Measurements from ENCODE around the gene NECTIN4. TPM values are rescaled to one million over a fixed set of nuclear protein-coding genes. Genes with fewer than 3 reads are reported as not detected.

The NECTIN4 gene
- total RNA-seq, 1 donor from 2014 or later = 0.13 TPM

GRCh38 chr1:161021970-161022353, 67.4 kb downstream of the NECTIN4 start:
- H3K4me1 Mint-ChIP-seq (ENCODE audit: unreplicated experiment) = peaks cover 46% of the 10 kb centered on the region
- H3K9me3 Mint-ChIP-seq (ENCODE audit: unreplicated experiment) = no peaks in the 10 kb centered on the region
- no peak for TF ChIP-seq CTCF (IDR thresholded peaks at IDR 0.05; ENCODE audit: unreplicated experiment)
- peak overlapping the region; percentile 99 for H3K27ac Mint-ChIP-seq (ENCODE audit: unreplicated experiment)
- no peak for DNase-seq (ENCODE audit: low spot score)
- peaks cover 13% of the 10 kb centered on the region for H3K27me3 Mint-ChIP-seq (ENCODE audit: unreplicated experiment)
- H3K36me3 Mint-ChIP-seq (ENCODE audit: low read depth, unreplicated experiment) = peaks cover 21% of the 10 kb centered on the region
- H3K4me3 Mint-ChIP-seq (ENCODE audit: unreplicated experiment) = peak overlapping the region; percentile 99

- H3K27me3 Mint-ChIP-seq (ENCODE audit: unreplicated experiment) = peaks cover 13% of the 10 kb centered on the region
- no peak for TF ChIP-seq CTCF (IDR thresholded peaks at IDR 0.05; ENCODE audit: unreplicated experiment)
- H3K9me3 Mint-ChIP-seq (ENCODE audit: unreplicated experiment) = no peaks in the 10 kb centered on the region
- H3K36me3 Mint-ChIP-seq (ENCODE audit: low read depth, unreplicated experiment) = peaks cover 25% of the 10 kb centered on the region
- H3K27ac Mint-ChIP-seq (ENCODE audit: unreplicated experiment) = peak overlapping the region; percentile 99
- peak overlapping the region; percentile 99 for H3K4me3 Mint-ChIP-seq (ENCODE audit: unreplicated experiment)
- peak; percentile 81 for DNase-seq (ENCODE audit: low spot score)
- H3K4me1 Mint-ChIP-seq (ENCODE audit: unreplicated experiment) = peaks cover 52% of the 10 kb centered on the region
These were observed 68.0 kb downstream of the NECTIN4 start for GRCh38 chr1:161021165-161021969.

Other genes starting within 250 kb of the NECTIN4 start
- gene CD244, start 226.7 kb downstream of the NECTIN4 start, total RNA-seq (ENCODE audit: unreplicated experiment) = 0.31 TPM
- not detected for gene ITLN1, start 204.4 kb downstream of the NECTIN4 start, total RNA-seq (ENCODE audit: unreplicated experiment)
- gene ITLN2, start 134.7 kb downstream of the NECTIN4 start, total RNA-seq (ENCODE audit: unreplicated experiment) = 118 TPM
- 361 TPM for gene F11R, start 68.4 kb downstream of the NECTIN4 start, total RNA-seq (ENCODE audit: unreplicated experiment)
- gene TSTD1, start 50.6 kb downstream of the NECTIN4 start, total RNA-seq (ENCODE audit: unreplicated experiment) = 14.2 TPM
- 121 TPM for gene USF1, start 43.6 kb downstream of the NECTIN4 start, total RNA-seq (ENCODE audit: unreplicated experiment)
- gene ARHGAP30, start 19.7 kb downstream of the NECTIN4 start, total RNA-seq (ENCODE audit: unreplicated experiment) = 0.23 TPM
- 7.3 TPM for gene KLHDC9, start 8.8 kb upstream of the NECTIN4 start, total RNA-seq (ENCODE audit: unreplicated experiment)
- gene PFDN2, start 28.5 kb upstream of the NECTIN4 start, total RNA-seq (ENCODE audit: unreplicated experiment) = 73.8 TPM
- 20.5 TPM for gene NIT1, start 28.5 kb upstream of the NECTIN4 start, total RNA-seq (ENCODE audit: unreplicated experiment)
- 133 TPM for gene DEDD, start 43.1 kb upstream of the NECTIN4 start, total RNA-seq (ENCODE audit: unreplicated experiment)
- gene UFC1, start 64.4 kb upstream of the NECTIN4 start, total RNA-seq (ENCODE audit: unreplicated experiment) = 124 TPM
- 22.2 TPM for gene USP21, start 69.9 kb upstream of the NECTIN4 start, total RNA-seq (ENCODE audit: unreplicated experiment)
- gene PPOX, start 76.9 kb upstream of the NECTIN4 start, total RNA-seq (ENCODE audit: unreplicated experiment) = 39.0 TPM
- gene B4GALT3, start 87.9 kb upstream of the NECTIN4 start, total RNA-seq (ENCODE audit: unreplicated experiment) = 44.0 TPM
- gene ADAMTS4, start 109.5 kb upstream of the NECTIN4 start, total RNA-seq (ENCODE audit: unreplicated experiment) = 56.8 TPM
- 93.1 TPM for gene NDUFS2, start 112.8 kb upstream of the NECTIN4 start, total RNA-seq (ENCODE audit: unreplicated experiment)
- gene FCER1G, start 125.7 kb upstream of the NECTIN4 start, total RNA-seq (ENCODE audit: unreplicated experiment) = 4.3 TPM
- gene APOA2, start 134.1 kb upstream of the NECTIN4 start, total RNA-seq (ENCODE audit: unreplicated experiment) = not detected
- 22.0 TPM for gene TOMM40L, start 136.5 kb upstream of the NECTIN4 start, total RNA-seq (ENCODE audit: unreplicated experiment)
- not detected for gene NR1I3, start 148.6 kb upstream of the NECTIN4 start, total RNA-seq (ENCODE audit: unreplicated experiment)
- not detected for gene PCP4L1, start 169.2 kb upstream of the NECTIN4 start, total RNA-seq (ENCODE audit: unreplicated experiment)
- 2.6 TPM for gene MPZ, start 220.4 kb upstream of the NECTIN4 start, total RNA-seq (ENCODE audit: unreplicated experiment)
- 180 TPM for gene SDHC, start 224.8 kb upstream of the NECTIN4 start, total RNA-seq (ENCODE audit: unreplicated experiment)